Duodenal mucosa (tissue), 2 donors: Measurements from ENCODE around the gene RNF40.

ENCODE experiments used
- H3K27ac ChIP-seq: one replicate; pipeline ENCODE4 v1.7.0; 2013; ENCODE audit warnings: low read depth, low read length
- H3K27me3 ChIP-seq, 2 donors: one replicate each; pipeline ENCODE4 v1.7.0; 2013; ENCODE audit warnings: low read length in 2 of 2, control low read depth in 1 of 2; ENCODE audit not compliant: insufficient read depth in 2 of 2, control insufficient read depth in 1 of 2
- H3K36me3 ChIP-seq, 2 donors: one replicate each; pipeline ENCODE4 v1.7.0; 2013; ENCODE audit warnings: low read length in 2 of 2, control low read depth in 1 of 2; ENCODE audit not compliant: insufficient read depth in 2 of 2, control insufficient read depth in 1 of 2
- H3K4me1 ChIP-seq, 2 donors: one replicate each; pipeline ENCODE4 v1.7.0; 2013; ENCODE audit warnings: low read length in 2 of 2, control low read depth in 1 of 2; ENCODE audit not compliant: insufficient read depth in 2 of 2, control insufficient read depth in 1 of 2
- H3K4me3 ChIP-seq, 2 donors: one replicate each; pipeline ENCODE4 v1.7.0; 2013; ENCODE audit warnings: low read length in 2 of 2, low read depth in 1 of 2
- H3K9ac ChIP-seq, 2 donors: one replicate each; pipeline ENCODE4 v1.7.0; 2013; ENCODE audit warnings: low read length in 2 of 2, low read depth in 1 of 2
- H3K9me3 ChIP-seq, 2 donors: one replicate each; pipeline ENCODE4 v1.7.0; 2013; ENCODE audit warnings: low read length in 2 of 2, control low read depth in 1 of 2; ENCODE audit not compliant: control insufficient read depth in 1 of 2

RNF40 gene

DNA sequence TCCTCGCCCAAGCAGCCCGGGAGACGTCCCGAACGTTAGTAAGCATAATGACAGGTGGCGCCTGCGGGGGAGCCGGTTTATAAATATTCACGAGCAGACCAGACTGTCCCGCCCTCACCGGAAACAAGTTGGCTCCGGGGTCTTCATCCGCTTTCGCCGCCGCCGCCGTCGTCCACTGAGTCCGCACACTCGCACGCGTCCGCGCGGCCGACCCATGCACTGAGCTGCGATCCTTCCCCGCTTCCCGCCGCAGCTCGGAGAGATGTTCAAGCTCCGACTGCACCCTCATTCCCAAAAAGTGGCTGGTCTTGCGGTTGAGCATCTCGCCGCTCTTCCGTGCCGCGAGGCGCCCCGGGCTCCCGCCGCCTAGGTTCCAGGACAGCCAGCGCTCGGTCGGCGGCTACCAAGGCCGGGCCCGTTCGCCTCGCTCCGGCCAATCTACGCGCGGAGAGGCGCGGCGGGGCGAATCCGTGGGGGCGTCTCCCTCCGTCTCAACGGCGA, 645 bp upstream of the RNF40 start:
- Histone ChIP-seq H3K9me3 (no peaks in the 10 kb centered on the region), H3K27ac (no peak overlapping the region), H3K4me1 (peaks cover 19 to 39% of the 10 kb centered on the region in 2 donors), H3K27me3 (no peaks in the 10 kb centered on the region), H3K36me3 (peaks cover 37 to 48% of the 10 kb centered on the region in 2 donors), H3K4me3 (peak overlapping the region; percentile 90 to 98), H3K9ac (peak overlapping the region; percentile 48 to 96)

DNA sequence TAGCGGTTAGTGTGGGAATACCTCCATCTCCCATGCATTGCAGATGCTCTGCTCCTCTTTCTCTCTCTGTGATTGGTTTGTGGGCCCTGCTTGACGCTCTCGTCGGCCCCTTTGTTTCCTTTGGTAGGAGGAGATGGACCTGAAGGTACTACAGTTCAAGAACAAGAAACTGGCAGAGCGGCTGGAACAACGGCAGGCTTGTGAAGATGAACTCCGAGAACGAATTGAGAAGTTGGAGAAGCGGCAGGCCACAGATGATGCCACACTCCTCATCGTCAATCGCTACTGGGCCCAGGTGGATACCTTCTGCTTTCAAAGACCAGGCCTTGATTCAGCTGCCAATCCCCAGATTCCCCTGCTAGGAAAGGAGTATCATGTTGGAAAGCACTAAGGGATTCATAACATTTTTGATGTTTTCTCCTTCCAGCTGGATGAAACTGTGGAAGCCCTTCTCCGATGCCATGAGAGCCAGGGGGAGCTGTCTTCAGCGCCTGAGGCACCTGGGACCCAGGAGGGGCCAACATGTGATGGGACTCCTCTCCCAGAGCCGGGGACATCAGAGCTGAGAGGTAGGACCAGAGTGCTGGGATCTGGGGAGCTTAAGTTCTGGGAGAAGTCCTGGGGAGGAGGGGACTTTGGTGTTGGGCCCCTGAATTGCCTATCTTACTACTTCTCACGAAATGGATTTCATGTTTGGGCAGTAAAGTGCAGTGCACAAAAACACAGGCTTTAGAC, 1.0 kb downstream of the RNF40 start:
- Histone ChIP-seq H3K36me3 (peaks cover 36 to 53% of the 10 kb centered on the region in 2 donors), H3K27me3 (no peaks in the 10 kb centered on the region), H3K9ac (peak overlapping the region; percentile 96 to 99), H3K27ac (no peak overlapping the region), H3K4me1 (peaks cover 19 to 39% of the 10 kb centered on the region in 2 donors), H3K9me3 (no peaks in the 10 kb centered on the region), H3K4me3 (peak overlapping the region; percentile 90 to 98)

DNA sequence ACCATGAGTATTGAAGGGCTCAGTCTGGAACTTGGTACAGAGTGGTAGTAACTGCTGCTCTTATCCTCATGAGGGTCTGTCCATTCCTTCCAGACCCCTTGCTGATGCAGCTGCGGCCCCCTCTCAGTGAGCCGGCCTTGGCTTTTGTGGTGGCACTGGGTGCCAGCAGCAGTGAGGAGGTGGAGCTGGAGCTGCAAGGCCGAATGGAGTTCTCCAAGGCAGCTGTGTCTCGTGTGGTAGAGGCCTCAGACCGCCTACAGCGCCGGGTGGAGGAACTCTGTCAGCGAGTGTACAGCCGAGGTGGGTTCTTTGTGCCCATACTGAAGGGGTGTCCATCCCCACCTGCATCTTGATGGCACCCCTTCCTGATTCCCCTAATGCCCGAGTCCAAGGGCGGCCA, 2.0 kb downstream of the RNF40 start:
- no peak overlapping the region for H3K9ac ChIP-seq
- H3K4me3 ChIP-seq = no peak overlapping the region
- H3K27ac ChIP-seq = no peak overlapping the region
- H3K36me3 ChIP-seq = peaks cover 45 to 62% of the 10 kb centered on the region in 2 donors
- H3K4me1 ChIP-seq = peaks cover 19 to 34% of the 10 kb centered on the region in 2 donors
- no peaks in the 10 kb centered on the region for H3K27me3 ChIP-seq
- no peaks in the 10 kb centered on the region for H3K9me3 ChIP-seq

DNA sequence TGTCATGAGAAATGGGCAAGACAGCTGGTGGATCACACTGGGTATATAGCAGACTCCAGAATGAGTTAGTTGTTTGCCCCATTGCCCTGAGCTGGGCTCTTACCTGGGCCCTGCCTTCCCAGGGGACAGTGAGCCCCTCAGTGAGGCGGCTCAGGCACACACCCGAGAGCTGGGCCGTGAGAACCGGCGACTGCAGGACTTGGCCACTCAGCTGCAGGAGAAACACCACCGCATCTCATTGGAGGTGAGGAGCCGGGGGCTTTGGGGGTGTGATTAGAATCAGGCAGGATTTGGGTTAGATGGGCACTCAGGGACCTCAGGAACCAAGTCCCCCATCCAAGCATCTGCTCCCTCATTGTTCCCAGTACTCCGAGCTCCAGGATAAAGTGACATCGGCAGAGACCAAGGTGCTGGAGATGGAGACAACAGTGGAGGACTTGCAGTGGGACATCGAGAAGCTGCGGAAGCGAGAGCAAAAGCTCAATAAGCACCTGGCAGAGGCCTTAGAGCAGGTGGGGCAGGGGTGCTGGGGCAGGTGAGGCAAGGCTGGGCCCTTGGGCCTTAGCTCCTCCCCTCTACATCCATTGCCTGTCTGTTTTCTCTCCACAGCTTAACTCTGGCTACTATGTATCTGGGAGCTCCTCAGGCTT, 2.8 kb downstream of the RNF40 start:
- Histone ChIP-seq H3K4me3 (no peak overlapping the region), H3K9me3 (no peaks in the 10 kb centered on the region), H3K36me3 (peaks cover 53 to 65% of the 10 kb centered on the region in 2 donors), H3K9ac (no peak overlapping the region), H3K27ac (no peak overlapping the region), H3K4me1 (peaks cover 19 to 32% of the 10 kb centered on the region in 2 donors), H3K27me3 (no peaks in the 10 kb centered on the region)

DNA sequence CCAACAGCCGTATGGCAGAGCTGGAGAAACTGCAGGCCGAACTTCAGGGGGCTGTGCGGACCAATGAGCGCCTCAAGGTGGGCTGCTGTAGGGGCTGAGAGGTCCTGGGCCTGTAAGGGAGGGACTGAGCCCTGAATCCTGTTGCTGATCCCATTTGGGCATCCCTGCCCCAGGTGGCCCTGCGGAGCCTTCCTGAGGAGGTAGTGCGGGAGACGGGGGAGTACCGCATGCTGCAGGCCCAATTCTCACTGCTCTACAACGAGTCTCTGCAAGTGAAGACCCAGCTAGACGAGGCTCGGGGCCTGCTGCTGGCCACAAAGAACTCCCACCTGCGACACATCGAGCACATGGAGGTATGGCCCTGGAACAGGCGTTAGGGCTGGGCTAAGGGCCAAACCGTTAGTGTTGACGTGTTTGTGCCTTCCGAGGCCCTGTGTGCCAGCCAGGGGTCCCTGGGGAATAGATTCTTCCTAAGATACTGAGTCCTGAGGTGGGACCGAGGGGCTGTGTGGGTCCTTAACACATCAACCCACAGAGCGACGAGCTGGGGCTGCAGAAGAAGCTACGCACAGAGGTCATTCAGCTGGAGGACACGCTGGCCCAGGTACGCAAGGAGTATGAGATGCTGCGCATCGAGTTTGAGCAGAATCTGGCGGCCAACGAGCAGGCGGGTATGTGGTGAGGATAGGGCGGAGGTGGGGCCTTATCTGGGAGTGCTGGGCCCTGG, 4.2 kb downstream of the RNF40 start:
- Histone ChIP-seq H3K27me3 (no peaks in the 10 kb centered on the region), H3K9ac (no peak overlapping the region), H3K9me3 (no peaks in the 10 kb centered on the region), H3K36me3 (peaks cover 61 to 77% of the 10 kb centered on the region in 2 donors), H3K4me1 (peaks cover 13 to 21% of the 10 kb centered on the region in 2 donors), H3K4me3 (no peak overlapping the region), H3K27ac (no peak overlapping the region)

DNA sequence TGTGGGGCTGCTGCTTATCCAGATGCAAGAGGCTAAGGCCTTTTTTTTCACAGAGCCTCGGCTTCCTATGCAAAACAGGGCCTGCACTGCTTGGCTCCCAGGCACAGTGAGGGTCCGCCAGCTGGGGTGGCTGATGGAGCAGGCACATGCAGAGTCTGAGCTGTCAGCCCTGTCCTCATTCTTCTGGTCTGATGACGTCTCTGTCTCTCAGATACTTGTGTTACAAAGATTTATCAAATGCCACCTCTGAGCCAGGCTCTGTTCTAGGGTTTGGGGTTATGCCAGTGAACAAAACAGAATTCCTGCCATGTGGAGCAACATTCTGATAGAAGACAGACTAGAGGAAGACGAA, 4.8 kb downstream of the RNF40 start:
- Histone ChIP-seq H3K9me3 (no peaks in the 10 kb centered on the region), H3K4me1 (peaks cover 13 to 17% of the 10 kb centered on the region in 2 donors), H3K9ac (no peak overlapping the region), H3K4me3 (no peak overlapping the region), H3K27me3 (no peaks in the 10 kb centered on the region), H3K36me3 (peaks cover 66 to 82% of the 10 kb centered on the region in 2 donors), H3K27ac (no peak overlapping the region)

DNA sequence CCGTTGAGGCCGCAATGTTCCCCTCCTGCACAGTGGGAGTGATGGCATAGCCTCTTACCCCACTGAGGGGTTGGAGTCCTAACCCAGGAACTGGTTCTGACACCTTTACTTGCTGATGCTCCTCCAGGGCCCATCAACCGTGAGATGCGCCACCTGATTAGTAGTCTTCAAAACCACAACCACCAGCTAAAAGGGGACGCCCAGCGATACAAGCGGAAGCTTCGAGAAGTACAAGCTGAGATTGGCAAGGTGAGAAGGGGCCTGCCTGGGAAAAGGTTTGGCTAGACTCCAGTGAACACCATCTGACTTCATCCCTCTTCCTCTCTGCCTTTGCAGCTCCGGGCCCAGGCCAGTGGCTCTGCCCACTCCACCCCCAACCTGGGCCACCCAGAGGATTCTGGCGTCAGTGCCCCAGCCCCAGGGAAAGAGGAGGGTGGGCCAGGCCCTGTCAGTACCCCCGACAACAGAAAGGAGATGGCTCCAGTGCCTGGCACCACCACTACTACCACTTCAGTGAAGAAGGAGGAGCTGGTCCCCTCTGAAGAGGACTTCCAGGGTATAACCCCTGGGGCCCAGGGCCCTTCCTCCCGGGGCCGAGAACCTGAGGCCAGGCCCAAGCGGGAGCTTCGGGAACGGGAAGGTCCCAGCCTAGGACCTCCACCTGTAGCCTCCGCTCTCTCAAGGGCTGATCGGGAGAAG, 5.8 kb downstream of the RNF40 start:
- peaks cover 8 to 12% of the 10 kb centered on the region in 2 donors for H3K4me1 ChIP-seq
- H3K4me3 ChIP-seq = no peak overlapping the region
- no peaks in the 10 kb centered on the region for H3K27me3 ChIP-seq
- H3K9ac ChIP-seq = no peak overlapping the region
- H3K9me3 ChIP-seq = no peaks in the 10 kb centered on the region
- no peak overlapping the region for H3K27ac ChIP-seq
- H3K36me3 ChIP-seq = peaks cover 75 to 92% of the 10 kb centered on the region in 2 donors

DNA sequence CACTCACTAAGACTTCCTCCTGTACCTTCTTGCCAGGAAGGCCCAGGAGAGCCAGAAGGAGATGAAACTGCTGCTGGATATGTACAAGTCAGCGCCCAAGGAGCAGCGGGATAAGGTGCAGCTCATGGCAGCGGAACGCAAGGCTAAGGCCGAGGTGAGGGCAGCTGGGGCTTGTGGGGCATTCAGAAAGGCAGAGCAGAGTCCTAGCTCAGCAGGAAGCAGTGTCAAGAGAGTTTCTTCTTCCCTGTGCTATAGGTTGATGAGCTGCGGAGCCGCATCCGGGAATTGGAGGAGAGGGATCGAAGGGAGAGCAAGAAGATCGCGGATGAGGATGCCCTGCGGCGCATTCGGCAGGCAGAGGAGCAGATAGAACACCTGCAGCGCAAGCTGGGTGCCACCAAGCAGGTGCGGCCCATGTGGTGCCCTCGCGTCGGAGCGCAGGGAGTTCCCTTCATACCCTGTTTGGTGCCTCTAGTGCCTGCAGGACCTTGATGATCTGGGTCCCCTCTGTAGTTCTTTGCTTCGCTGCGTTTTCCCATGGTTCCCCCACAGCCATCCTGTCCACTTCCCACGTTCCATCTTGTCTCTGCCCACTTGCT, 6.6 kb downstream of the RNF40 start:
- no peaks in the 10 kb centered on the region for H3K9me3 ChIP-seq
- no peak overlapping the region for H3K4me3 ChIP-seq
- no peak overlapping the region for H3K27ac ChIP-seq
- no peaks in the 10 kb centered on the region for H3K27me3 ChIP-seq
- no peak overlapping the region for H3K9ac ChIP-seq
- peaks cover 74 to 95% of the 10 kb centered on the region in 2 donors for H3K36me3 ChIP-seq
- peaks cover under 1 to 4% of the 10 kb centered on the region in 2 donors for H3K4me1 ChIP-seq

DNA sequence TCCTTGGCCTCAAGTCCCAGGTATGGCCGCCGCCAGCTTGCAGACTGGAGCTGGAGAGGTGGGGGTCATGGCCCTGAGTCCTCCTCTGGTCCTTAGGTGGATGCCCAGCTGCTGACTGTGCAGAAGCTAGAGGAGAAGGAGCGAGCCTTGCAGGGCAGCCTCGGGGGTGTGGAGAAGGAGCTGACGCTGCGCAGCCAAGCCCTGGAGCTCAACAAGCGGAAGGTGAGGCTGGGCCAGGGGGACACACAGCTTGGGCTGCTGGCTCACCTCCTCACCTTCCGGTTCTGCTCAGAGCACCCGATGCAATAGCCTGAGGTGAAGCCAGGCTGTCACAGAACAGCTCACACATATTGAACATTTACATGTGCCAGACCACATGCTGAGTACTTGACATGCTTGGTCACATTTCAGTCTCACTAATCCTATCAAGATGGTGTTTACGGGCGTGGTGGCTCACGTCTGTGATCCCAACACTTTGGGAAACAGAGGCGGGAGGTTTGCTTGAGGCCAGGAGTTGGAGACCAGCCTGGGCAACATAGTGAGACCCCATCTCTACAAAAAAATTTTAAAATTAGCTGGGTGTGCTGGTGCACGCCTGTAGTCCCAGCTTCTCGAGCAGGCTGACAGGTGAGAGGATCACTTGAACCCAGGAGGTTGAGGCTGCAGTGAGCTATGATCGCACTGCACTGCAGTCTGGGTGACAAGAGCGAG, 7.4 kb downstream of the RNF40 start:
- Histone ChIP-seq H3K36me3 (peaks cover 70 to 94% of the 10 kb centered on the region in 2 donors), H3K4me1 (peaks cover 0 to 2% of the 10 kb centered on the region in 2 donors), H3K27ac (no peak overlapping the region), H3K27me3 (no peaks in the 10 kb centered on the region), H3K9me3 (no peaks in the 10 kb centered on the region), H3K4me3 (no peak overlapping the region), H3K9ac (no peak overlapping the region)
